HepG2 (cell line): ENCODE measurements around the gene EFEMP2. TPM values are rescaled to one million over a fixed set of nuclear protein-coding genes. Genes with fewer than 3 reads are reported as not detected.

Experiments
- ETV6 ChIP-seq: sonication (generic); formaldehyde crosslinking; conservative IDR thresholded peaks from 2 replicates; pipeline ENCODE4 v1.4.0; 2020; ENCODE audit warnings: missing genetic modification reagents
- FOXO1 ChIP-seq: sonication (generic); formaldehyde crosslinking; IDR thresholded peaks from 2 replicates; pipeline ENCODE4 v1.4.0; 2020; ENCODE audit warnings: missing genetic modification reagents
- HES4 ChIP-seq: sonication (generic); formaldehyde crosslinking; IDR thresholded peaks from 2 replicates; pipeline ENCODE4 v1.9.0; 2021; ENCODE audit warnings: mild to moderate bottlenecking, missing genetic modification reagents, borderline replicate concordance
- LCORL ChIP-seq, 2 experiments: fragments of 450-650 bp in 1 of 2; sonication (generic) in 1 of 2; formaldehyde crosslinking in 1 of 2; IDR thresholded peaks; 2 replicates each; pipeline versions ENCODE4 v1.5.0 to v1.6.1; 2017 to 2020; ENCODE audit warnings: antibody characterized with exemption in 1 of 2, missing genetic modification reagents in 1 of 2
- MNT ChIP-seq: fragments of 450-650 bp; IDR thresholded peaks from 2 replicates; pipeline ENCODE4 v1.6.1; 2016
- PLRG1 ChIP-seq: fragments of 450-650 bp; conservative IDR thresholded peaks from 2 replicates; pipeline ENCODE4 v1.6.1; 2016
- POLR2AphosphoS5 ChIP-seq: IDR thresholded peaks from 2 replicates; pipeline ENCODE4 v1.6.1; 2012; ENCODE audit warnings: low read depth, low read length
- RAD21 ChIP-seq: fragments of 450-650 bp; formaldehyde crosslinking; IDR thresholded peaks from 2 replicates; pipeline ENCODE4 v1.5.0; 2020; ENCODE audit warnings: mild to moderate bottlenecking
- RARG ChIP-seq: sonication (generic); formaldehyde crosslinking; IDR thresholded peaks from 2 replicates; pipeline ENCODE4 v1.4.0; 2020; ENCODE audit warnings: low read depth, mild to moderate bottlenecking, missing genetic modification reagents
- SMC3 ChIP-seq: IDR thresholded peaks from 2 replicates; pipeline ENCODE4 v1.6.1; 2011; ENCODE audit warnings: low read length, improper control_type of control experiment
- TAF1 ChIP-seq: sonication (generic); formaldehyde crosslinking; IDR thresholded peaks from 2 replicates; pipeline ENCODE4 v1.4.0; 2020; ENCODE audit warnings: missing genetic modification reagents
- TRAFD1 ChIP-seq: sonication (generic); formaldehyde crosslinking; IDR thresholded peaks from 2 replicates; pipeline ENCODE4 v1.5.1; 2020; ENCODE audit warnings: missing genetic modification reagents, mild to moderate bottlenecking, borderline replicate concordance
- ZIK1 ChIP-seq: sonication (generic); formaldehyde crosslinking; IDR thresholded peaks from 2 replicates; pipeline ENCODE4 v1.5.0; 2020; ENCODE audit warnings: mild to moderate bottlenecking, low read depth, missing genetic modification reagents, borderline replicate concordance
- ZNF180 ChIP-seq: sonication (generic); formaldehyde crosslinking; IDR thresholded peaks from 2 replicates; pipeline ENCODE4 v1.4.0; 2020; ENCODE audit warnings: low read depth, missing genetic modification reagents, borderline replicate concordance
- ZNF337 ChIP-seq: sonication (generic); formaldehyde crosslinking; IDR thresholded peaks from 2 replicates; pipeline ENCODE4 v1.5.1; 2020; ENCODE audit warnings: missing genetic modification reagents, low read depth, mild to moderate bottlenecking, borderline replicate concordance
- ZNF557 ChIP-seq: sonication (generic); formaldehyde crosslinking; IDR thresholded peaks from 2 replicates; pipeline ENCODE4 v1.4.0; 2020; ENCODE audit warnings: missing genetic modification reagents
- ZNF558 ChIP-seq: sonication (generic); formaldehyde crosslinking; IDR thresholded peaks from 2 replicates; pipeline ENCODE4 v1.9.0; 2022; ENCODE audit warnings: mild to moderate bottlenecking, missing genetic modification reagents, borderline replicate concordance
- ZNF766 ChIP-seq: sonication (generic); formaldehyde crosslinking; IDR thresholded peaks from 2 replicates; pipeline ENCODE4 v1.5.0; 2020; ENCODE audit warnings: missing genetic modification reagents, borderline replicate concordance
- ZSCAN22 ChIP-seq: sonication (generic); formaldehyde crosslinking; IDR thresholded peaks from 2 replicates; pipeline ENCODE4 v1.4.0; 2020; ENCODE audit warnings: mild to moderate bottlenecking, missing genetic modification reagents
- polyA plus RNA-seq, 8 experiments: library from polyadenylated mRNA; depleted of rRNA in 3 of 8; stranded (reverse) in 7 of 8; unstranded in 1 of 8; fragments of >200 nt; fragmentation: Illumina TruSeq in 4 of 8; extraction: Trizol in 4 of 8; gene quantifications; 2 replicates each; pipeline versions ENCODE4 v1.2.1 to v1.2.3, GENCODE V29; 2011 to 2016; ENCODE audit warnings: low read depth in 4 of 8, missing spikeins in 1 of 8, mixed read lengths in 1 of 8; ENCODE audit not compliant: insufficient read depth in 1 of 8
- total RNA-seq, 5 experiments: library from RNA; depleted of rRNA; stranded (reverse); fragments of >200 nt; fragmentation: Illumina TruSeq; extraction: Trizol; gene quantifications; 2 replicates each; pipeline ENCODE4 v1.2.3, GENCODE V29; 2016; ENCODE audit warnings: low read depth in 1 of 5
- TF ChIP-seq, protein P1 (sequence below): sonication (generic); formaldehyde crosslinking; IDR thresholded peaks from 2 replicates; pipeline ENCODE4 v1.4.0; 2020; ENCODE audit warnings: missing genetic modification reagents, borderline replicate concordance
- TF ChIP-seq, protein P2 (sequence below): sonication (generic); formaldehyde crosslinking; IDR thresholded peaks from 2 replicates; pipeline ENCODE4 v1.5.1; 2020; ENCODE audit warnings: mild to moderate bottlenecking, moderate library complexity, missing genetic modification reagents

Gene EFEMP2
- total and polyA plus RNA-seq, 2 of the 13 experiments (the other 11 are each of a cell fraction or from before 2014, with no cell fraction given) = 7.4 to 29.7 TPM

DNA sequence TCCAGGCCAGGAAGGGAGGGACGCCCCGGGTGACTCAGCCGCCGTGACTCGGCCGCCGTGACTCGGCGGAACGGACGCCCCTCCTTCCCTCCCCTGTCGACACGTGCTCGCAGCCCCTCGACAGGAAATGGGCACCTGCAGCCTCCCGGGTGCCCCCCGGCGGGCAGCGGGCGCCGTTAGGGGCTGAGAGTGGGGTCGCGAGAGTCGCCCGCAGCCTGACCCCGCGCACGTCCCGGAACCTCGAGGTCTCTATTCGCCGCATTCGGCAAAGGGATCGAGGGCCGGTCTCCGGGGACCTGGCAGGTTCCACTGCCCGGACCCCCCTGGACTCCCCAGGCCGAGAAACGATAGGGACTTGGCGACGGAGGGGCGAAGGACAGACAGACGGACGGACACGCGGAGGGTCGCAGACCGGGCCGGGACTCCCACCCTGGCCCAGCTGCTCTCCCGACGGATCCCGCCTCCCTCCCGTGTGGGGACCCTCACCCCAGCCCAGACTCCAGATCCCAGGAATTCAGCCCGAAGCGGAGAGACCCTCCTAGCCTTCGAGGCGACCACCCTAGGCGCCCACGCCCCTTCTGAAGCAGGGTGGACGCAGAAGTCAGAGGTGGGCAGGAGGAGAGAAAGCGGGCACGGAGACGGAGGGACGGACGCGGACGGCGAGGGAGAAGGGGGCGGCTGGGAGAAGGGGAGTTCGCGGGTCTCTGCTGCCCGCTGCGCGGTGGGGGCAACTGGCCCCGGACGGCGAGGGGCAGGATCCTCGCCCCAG is 26.9 kb upstream of the EFEMP2 start (continued):
- TF ChIP-seq LCORL (IDR thresholded peaks at IDR 0.05) (no peak), LCORL (CRISPR knock-in tag; IDR thresholded peaks at IDR 0.05) (peak; percentile 61), ZNF337 (no peak), PLRG1 (no peak), ZNF766 (CRISPR knock-in tag) (no peak), MNT (peak; percentile 63), ETV6 (0 out of 2 replicates have a peak, but pooled peaks have one; percentile 60), TRAFD1 (CRISPR knock-in tag) (no peak), RARG (no peak), RAD21 (peak; percentile 42), TAF1 (CRISPR knock-in tag) (peak; percentile 51), POLR2AphosphoS5 (no peak), ZIK1 (CRISPR knock-in tag) (peak; percentile 57; the same call in 1 of the 2 replicates), ZNF180 (CRISPR knock-in tag) (no peak), HES4 (CRISPR knock-in tag) (peak; percentile 32; the same call in 1 of the 2 replicates), FOXO1 (no peak), ZNF558 (CRISPR knock-in tag) (peak; percentile 19; the same call in 1 of the 2 replicates), SMC3 (no peak), ZNF557 (CRISPR knock-in tag) (no peak), ZSCAN22 (no peak)
- TF ChIP-seq, protein P1, sequence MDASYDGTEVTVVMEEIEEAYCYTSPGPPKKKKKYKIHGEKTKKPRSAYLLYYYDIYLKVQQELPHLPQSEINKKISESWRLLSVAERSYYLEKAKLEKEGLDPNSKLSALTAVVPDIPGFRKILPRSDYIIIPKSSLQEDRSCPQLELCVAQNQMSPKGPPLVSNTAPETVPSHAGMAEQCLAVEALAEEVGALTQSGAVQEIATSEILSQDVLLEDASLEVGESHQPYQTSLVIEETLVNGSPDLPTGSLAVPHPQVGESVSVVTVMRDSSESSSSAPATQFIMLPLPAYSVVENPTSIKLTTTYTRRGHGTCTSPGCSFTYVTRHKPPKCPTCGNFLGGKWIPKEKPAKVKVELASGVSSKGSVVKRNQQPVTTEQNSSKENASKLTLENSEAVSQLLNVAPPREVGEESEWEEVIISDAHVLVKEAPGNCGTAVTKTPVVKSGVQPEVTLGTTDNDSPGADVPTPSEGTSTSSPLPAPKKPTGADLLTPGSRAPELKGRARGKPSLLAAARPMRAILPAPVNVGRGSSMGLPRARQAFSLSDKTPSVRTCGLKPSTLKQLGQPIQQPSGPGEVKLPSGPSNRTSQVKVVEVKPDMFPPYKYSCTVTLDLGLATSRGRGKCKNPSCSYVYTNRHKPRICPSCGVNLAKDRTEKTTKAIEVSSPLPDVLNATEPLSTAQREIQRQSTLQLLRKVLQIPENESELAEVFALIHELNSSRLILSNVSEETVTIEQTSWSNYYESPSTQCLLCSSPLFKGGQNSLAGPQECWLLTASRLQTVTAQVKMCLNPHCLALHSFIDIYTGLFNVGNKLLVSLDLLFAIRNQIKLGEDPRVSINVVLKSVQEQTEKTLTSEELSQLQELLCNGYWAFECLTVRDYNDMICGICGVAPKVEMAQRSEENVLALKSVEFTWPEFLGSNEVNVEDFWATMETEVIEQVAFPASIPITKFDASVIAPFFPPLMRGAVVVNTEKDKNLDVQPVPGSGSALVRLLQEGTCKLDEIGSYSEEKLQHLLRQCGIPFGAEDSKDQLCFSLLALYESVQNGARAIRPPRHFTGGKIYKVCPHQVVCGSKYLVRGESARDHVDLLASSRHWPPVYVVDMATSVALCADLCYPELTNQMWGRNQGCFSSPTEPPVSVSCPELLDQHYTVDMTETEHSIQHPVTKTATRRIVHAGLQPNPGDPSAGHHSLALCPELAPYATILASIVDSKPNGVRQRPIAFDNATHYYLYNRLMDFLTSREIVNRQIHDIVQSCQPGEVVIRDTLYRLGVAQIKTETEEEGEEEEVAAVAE (CRISPR knock-in tag) = no peak
- TF ChIP-seq, protein P2, sequence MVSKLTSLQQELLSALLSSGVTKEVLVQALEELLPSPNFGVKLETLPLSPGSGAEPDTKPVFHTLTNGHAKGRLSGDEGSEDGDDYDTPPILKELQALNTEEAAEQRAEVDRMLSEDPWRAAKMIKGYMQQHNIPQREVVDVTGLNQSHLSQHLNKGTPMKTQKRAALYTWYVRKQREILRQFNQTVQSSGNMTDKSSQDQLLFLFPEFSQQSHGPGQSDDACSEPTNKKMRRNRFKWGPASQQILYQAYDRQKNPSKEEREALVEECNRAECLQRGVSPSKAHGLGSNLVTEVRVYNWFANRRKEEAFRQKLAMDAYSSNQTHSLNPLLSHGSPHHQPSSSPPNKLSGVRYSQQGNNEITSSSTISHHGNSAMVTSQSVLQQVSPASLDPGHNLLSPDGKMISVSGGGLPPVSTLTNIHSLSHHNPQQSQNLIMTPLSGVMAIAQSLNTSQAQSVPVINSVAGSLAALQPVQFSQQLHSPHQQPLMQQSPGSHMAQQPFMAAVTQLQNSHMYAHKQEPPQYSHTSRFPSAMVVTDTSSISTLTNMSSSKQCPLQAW = peak; percentile 62
